ENCODE measurements around the gene FERMT3. TPM values are rescaled to one million over a fixed set of nuclear protein-coding genes. Genes with fewer than 3 reads are reported as not detected.

The FERMT3 gene
- polyA plus RNA-seq, 1 of the 3 experiments (the other 2 are of a cell fraction): 1.4 TPM

DNA sequence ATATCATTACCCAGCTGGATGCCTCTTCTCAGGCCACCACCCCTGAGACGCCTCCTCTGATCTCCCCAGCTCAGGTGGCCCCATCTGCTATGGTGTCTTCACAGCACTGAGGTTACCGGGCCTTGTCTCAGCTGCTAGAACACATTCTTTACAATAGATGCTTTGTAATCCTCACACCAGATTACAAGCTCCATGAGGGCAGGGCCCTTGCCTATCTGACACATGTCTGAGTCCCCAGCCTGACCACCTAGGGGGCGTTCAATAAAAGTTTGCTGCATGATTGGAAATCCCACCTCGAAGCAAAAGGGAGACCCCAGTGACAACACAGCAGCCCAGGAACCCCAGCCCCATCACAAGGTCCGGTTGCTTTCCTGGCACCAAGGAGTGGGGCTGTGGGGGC is 42.6 kb upstream of the FERMT3 start:
- Histone ChIP-seq H4K20me1 (ENCODE audit: insufficient read depth) (no peaks in the 10 kb centered on the region), H3K27me3 (ENCODE audit: insufficient read depth) (no peaks in the 10 kb centered on the region), H3K9me3 (no peaks in the 10 kb centered on the region), H2AFZ (ENCODE audit: low read depth) (no peak overlapping the region), H3F3A (replicated peaks; ENCODE audit: insufficient read depth) (no peaks in the 10 kb centered on the region), H3K4me2 (no peak overlapping the region), H3K79me2 (ENCODE audit: insufficient read depth) (peaks cover 7% of the 10 kb centered on the region; the same call in 1 of the 2 replicates), H3K36me3 (replicated peaks in 1 of 2; ENCODE audit: control insufficient read depth in 1 of 2, insufficient read depth in 2 of 2, low read length in 1 of 2) (no peaks in the 10 kb centered on the region), H3K27ac (ENCODE audit: low read depth in 2 of 2, low read length in 1 of 2) (no peak overlapping the region), H3K9ac (no peak overlapping the region), H3K4me1 (ENCODE audit: control insufficient read depth in 1 of 2, insufficient read depth in 2 of 2, low read depth in 1 of 2, low read length in 1 of 2) (peaks cover 8 to 15% of the 10 kb centered on the region in 2 experiments; a peak in 3 of 4 replicates), H3K9me2 (no peaks in the 10 kb centered on the region), H3K4me3 (ENCODE audit: low read depth in 2 of 2, low read length in 1 of 2) (no peak overlapping the region)
- TF ChIP-seq NFIC (IDR thresholded peaks at IDR 0.05; ENCODE audit: borderline replicate concordance): no peak
- TF ChIP-seq USF1 (IDR thresholded peaks at IDR 0.05; ENCODE audit: borderline replicate concordance, low read depth): no peak
- TF ChIP-seq ELF1 (IDR thresholded peaks at IDR 0.05): no peak
- TF ChIP-seq CTCF (IDR thresholded peaks at IDR 0.05): no peak
- no peak for TF ChIP-seq FOXJ3 (CRISPR knock-in tag; IDR thresholded peaks at IDR 0.05)
- no peak for TF ChIP-seq FOXM1 (IDR thresholded peaks at IDR 0.05; ENCODE audit: low read depth)
- WGBS (ENCODE audit: low lambda C conversion rate): 96% methylated on average over 5 of the region's 5 CpGs
- CTCF ChIA-PET: interaction anchor here (0.7 to 7.2 kb wide), 8 partner anchors 13 to 327 kb away, joined by 3 to 61 read pairs (median 4); no protein-coding TSS in a partner anchor
- DNase-seq: no peak
- POLR2A ChIA-PET: interaction anchor here (0.9 kb wide), 1 partner anchor 21 kb away, joined by 3 read pairs; no protein-coding TSS in a partner anchor

DNA sequence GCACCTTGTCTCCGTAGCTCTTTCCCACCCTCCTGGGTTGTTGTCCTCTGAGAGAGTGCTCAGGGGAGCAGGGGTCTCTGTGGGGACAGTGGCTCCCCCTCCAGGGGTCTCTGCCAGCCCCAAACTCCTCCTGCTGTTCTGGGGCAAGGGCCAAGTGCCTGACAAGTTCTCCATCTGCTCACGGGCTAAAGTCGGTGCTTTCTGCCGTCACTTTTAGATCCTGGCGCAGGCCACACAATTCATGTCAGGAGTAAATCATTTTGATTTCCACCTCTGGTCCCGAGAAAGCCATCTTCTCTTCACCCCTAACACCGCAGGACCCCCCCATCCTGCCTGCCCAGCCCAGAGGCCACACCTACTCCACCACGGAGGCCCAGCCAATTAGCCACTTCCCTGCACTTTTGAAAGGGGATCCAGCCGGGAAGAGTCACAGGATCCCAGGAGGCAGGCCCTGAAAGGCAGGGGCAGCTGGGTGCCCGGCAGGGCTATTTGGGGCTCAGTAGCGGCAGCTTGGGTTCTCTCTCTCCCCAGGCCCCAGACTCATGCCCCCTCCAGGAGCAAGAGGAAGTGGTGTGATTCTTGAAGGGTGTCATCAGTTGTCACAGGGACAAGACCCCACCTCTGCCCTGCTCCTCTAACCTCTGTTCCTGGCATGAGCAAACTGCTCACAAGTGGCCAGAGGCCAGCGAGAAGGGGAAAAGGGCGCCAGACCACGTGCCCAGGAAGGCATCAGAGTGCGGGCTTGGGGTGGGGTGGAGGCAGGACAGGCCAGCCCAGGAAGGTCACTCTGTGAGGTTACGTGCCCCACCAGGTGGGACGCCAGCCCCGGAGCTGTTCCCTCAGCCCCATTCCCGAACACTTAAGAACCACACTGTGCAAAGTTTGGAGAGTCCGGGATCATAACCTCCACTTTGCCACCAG is 41.9 kb upstream of the FERMT3 start:
- H3K36me3 ChIP-seq (replicated peaks in 1 of 2; ENCODE audit: control insufficient read depth in 1 of 2, insufficient read depth in 2 of 2, low read length in 1 of 2): no peaks in the 10 kb centered on the region
- ChIA-PET CTCF (interaction anchor here (0.7 to 7.2 kb wide), 10 partner anchors 14 to 328 kb away, joined by 3 to 61 read pairs (median 4); no protein-coding TSS in a partner anchor), POLR2A (interaction anchor here (0.7 to 1.0 kb wide), 3 partner anchors 17 to 190 kb away, joined by 3 read pairs; partner anchors contain the start of gene COX8A)
- no peaks in the 10 kb centered on the region for H3K9me3 ChIP-seq
- no peak overlapping the region for H3K27ac ChIP-seq (ENCODE audit: low read depth in 2 of 2, low read length in 1 of 2)
- H3K27me3 ChIP-seq (ENCODE audit: insufficient read depth): no peaks in the 10 kb centered on the region
- H3K4me2 ChIP-seq: peak overlapping the region; percentile 95
- no peaks in the 10 kb centered on the region for H4K20me1 ChIP-seq (ENCODE audit: insufficient read depth)
- peak overlapping the region; percentile 66 to 81 for H3K4me3 ChIP-seq (ENCODE audit: low read depth in 2 of 2, low read length in 1 of 2)
- peaks cover 7% of the 10 kb centered on the region; the same call in 1 of the 2 replicates for H3K79me2 ChIP-seq (ENCODE audit: insufficient read depth)
- DNase-seq: no peak
- peaks cover 8 to 15% of the 10 kb centered on the region in 2 experiments; a peak in 3 of 4 replicates for H3K4me1 ChIP-seq (ENCODE audit: control insufficient read depth in 1 of 2, insufficient read depth in 2 of 2, low read depth in 1 of 2, low read length in 1 of 2)
- H3F3A ChIP-seq (replicated peaks; ENCODE audit: insufficient read depth): no peaks in the 10 kb centered on the region
- peak overlapping the region; percentile 95; the same call in 1 of the 2 replicates for H2AFZ ChIP-seq (ENCODE audit: low read depth)
- H3K9ac ChIP-seq: no peak overlapping the region
- H3K9me2 ChIP-seq: no peaks in the 10 kb centered on the region
- 79% methylated on average over 19 of the region's 20 CpGs for WGBS (ENCODE audit: low lambda C conversion rate)
- TF ChIP-seq SIN3A (IDR thresholded peaks at IDR 0.05; ENCODE audit: borderline replicate concordance, low read depth, low read length) (no peak), MXI1 (IDR thresholded peaks at IDR 0.05; ENCODE audit: low read depth, low read length) (peak; percentile 63; the same call in 1 of the 2 replicates), USF1 (IDR thresholded peaks at IDR 0.05; ENCODE audit: borderline replicate concordance, low read depth) (peak; percentile 21; the same call in 1 of the 2 replicates)

Measured in SK-N-SH (cell line).